A204.1 (cell line): ENCODE measurements around the gene DRAXIN.

Experiments
- FAIRE-seq: peaks from 2 replicates; lab custom pipeline; 2012; peaks lifted over from hg19 to GRCh38; lab: Jason Lieb, UNC

The DRAXIN gene

GRCh38 chr1:11712285-11712684 lies 20.8 kb downstream of the DRAXIN start:
- FAIRE-seq: no peak

- no peak for FAIRE-seq
These were observed 21.6 kb downstream of the DRAXIN start for GRCh38 chr1:11713095-11713494.

DNA sequence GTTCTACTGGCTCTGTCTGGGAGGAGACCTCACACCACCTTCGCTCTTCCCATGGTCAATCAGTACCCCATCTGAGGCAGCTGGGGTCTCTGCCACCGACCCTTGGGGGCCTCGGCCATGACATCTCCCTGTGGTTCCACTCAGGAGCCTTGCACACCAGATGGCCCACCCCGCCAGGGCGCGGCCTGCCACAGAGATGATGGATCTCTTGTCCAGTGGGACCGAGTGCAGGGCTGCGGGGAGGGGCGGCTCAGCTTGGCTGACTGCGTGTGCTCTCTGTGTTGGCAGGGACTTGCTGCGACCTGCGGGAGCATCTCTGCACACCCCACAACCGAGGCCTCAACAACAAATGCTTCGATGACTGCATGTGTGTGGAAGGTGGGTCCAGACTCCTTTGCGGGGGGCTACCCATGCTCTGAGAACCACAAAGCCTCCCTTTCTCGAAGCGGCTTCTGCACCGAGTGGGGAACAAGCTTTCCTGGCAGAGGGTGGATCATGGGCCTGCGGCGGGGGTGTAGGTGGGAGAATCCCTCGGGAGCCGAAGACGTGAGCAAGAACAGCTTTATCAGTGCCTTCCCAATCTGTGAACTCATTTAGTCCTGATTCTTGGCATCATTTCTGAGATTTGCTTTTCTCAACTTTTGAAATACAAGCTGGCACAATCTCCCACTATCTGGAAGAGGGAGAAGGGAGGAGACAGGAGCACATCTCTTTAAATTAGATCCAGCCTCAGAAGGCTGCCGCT lies 23.5 kb downstream of the DRAXIN start:
- no peak for FAIRE-seq

DNA sequence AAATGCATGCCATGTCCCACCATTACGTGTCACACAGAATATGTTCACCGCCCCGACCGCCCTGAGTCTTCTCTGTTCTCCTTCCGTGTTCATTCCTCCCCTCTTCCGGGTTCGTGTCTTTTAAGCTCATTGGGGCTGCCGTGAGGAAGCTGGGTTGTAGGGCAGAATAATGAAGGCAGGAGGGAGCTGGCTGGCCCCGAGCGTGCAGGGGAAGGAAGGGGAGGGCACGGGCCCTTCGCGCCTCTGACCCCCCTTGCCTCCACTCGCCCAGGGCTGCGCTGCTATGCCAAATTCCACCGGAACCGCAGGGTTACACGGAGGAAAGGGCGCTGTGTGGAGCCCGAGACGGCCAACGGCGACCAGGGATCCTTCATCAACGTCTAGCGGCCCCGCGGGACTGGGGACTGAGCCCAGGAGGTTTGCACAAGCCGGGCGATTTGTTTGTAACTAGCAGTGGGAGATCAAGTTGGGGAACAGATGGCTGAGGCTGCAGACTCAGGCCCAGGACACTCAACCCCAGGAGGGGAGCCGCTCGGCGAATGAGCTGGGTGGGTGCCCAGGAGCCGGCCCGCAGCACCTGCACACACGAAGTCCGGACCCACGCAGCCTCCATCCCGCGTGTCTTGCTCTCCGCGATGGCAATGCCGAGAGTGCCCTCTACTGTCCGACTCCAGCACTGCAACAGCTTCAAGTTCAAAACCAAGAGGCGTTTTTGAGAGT lies 28.0 kb downstream of the DRAXIN start:
- FAIRE-seq: peak; percentile 54

DNA sequence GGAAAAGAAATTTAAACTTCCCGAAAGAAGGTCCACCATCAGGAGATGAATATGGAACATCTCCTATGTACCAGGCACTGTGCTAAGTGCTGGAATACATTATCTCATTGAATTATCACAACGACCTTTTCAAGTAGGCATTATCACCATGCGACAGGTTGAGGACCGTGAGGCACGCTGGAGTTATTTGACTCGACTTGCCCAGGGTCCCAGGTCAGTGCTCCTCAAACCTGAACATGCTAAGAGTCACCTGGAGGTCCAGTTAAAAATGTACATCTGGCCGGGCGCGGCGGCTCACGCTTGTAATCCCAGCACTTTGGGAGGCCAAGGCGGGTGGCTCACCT lies 28.5 kb downstream of the DRAXIN start:
- no peak for FAIRE-seq

GRCh38 chr1:11720525-11720924 lies 29.0 kb downstream of the DRAXIN start:
- FAIRE-seq: no peak

- FAIRE-seq: no peak
These were observed 29.8 kb downstream of the DRAXIN start for GRCh38 chr1:11721311-11721710.

GRCh38 chr1:11722538-11722937 lies 31.0 kb downstream of the DRAXIN start:
- FAIRE-seq: no peak

DNA sequence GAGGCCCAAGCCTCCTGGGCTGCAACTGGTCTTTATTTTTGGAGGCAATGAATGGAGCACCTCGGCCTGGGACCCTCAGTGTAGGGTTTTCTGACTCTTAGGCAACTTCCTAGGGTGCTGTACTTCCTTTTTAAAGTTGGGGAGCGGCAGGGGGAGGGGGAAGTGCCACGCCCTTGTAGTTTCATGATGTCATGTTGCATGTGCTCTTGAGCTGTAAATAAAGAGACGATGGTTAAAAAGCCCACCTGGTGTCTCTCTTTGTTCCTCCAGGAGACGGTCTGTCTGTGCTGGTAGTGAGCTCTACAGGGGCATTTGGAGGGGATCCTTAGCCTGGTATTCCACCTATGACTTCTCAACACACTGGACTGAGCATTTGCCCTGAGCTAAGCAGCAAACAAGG lies 34.1 kb downstream of the DRAXIN start:
- FAIRE-seq: no peak

- no peak for FAIRE-seq
These were observed 35.6 kb downstream of the DRAXIN start for GRCh38 chr1:11727119-11727518.

DNA sequence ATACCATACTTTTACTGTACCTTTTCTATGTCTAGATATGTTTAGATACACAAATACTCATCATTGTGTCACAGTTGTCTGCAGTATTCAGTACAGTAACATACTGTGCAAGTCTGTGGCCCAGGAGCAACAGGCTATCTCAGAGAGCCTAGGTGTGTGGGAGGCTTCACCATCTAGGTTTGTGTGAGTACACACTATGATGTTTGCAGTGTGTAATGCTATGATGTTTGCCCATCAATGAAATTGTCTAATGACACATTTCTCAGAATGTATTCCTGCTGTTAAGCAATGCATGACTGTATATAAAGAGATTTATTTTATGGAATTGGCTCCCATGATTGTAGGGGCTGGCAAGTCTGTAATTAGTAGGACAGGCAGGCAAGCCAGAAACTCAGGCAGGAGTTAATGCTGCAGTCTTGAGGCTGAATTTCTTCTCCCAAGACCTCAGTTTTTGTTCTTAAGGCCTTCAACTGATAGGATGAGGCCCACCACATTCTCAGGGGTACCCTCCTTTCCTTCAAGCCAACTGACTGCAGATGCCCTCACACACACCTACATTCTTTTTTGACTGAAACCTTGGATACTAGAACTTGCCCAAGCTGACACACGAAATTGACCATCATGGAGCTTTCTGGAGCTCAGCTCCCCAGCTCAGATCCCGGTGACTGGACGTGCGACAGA lies 36.8 kb downstream of the DRAXIN start:
- no peak for FAIRE-seq

GRCh38 chr1:11729155-11729497 lies 37.6 kb downstream of the DRAXIN start:
- no peak for FAIRE-seq

GRCh38 chr1:11729498-11730428 lies 38.3 kb downstream of the DRAXIN start:
- FAIRE-seq: no peak

- FAIRE-seq: no peak
These were observed 39.0 kb downstream of the DRAXIN start for GRCh38 chr1:11730429-11730891.

- no peak for FAIRE-seq
These were observed 40.3 kb downstream of the DRAXIN start for GRCh38 chr1:11731691-11732283.

DNA sequence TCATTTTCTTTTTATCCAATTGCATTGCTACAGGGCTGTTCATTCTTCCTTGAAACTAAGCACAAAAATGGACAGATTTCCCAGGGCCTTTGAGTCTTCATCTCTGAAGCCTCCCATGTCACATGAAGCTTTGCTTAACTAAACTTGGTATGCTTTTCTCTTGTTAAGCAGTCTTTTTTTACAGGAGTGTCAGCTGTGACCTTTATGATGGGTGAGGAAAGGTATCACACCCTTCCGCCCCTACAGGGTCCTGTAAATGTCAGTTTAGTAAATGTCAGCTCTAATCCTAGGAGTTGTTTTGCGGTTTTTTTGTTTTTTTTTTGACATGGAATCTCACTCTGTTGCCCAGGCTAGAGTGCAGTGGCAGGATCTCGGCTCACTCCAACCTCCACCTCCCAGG lies 41.8 kb downstream of the DRAXIN start:
- FAIRE-seq: no peak

DNA sequence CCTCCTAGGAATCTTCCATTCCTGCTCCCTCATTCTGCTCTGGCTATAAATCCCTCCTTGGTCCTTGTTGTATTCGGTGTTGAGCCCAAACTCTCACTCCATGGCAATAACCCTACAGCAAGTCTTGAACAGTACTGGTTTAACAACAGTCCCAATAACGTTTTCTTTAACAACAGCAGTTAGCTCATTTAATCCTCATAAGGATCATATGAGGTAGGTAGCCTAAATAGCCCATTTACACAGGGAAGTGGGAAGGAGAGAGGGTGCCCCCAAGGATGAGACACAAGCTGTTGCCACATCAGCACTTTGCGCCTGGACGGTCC lies 44.0 kb downstream of the DRAXIN start:
- FAIRE-seq: no peak

DNA sequence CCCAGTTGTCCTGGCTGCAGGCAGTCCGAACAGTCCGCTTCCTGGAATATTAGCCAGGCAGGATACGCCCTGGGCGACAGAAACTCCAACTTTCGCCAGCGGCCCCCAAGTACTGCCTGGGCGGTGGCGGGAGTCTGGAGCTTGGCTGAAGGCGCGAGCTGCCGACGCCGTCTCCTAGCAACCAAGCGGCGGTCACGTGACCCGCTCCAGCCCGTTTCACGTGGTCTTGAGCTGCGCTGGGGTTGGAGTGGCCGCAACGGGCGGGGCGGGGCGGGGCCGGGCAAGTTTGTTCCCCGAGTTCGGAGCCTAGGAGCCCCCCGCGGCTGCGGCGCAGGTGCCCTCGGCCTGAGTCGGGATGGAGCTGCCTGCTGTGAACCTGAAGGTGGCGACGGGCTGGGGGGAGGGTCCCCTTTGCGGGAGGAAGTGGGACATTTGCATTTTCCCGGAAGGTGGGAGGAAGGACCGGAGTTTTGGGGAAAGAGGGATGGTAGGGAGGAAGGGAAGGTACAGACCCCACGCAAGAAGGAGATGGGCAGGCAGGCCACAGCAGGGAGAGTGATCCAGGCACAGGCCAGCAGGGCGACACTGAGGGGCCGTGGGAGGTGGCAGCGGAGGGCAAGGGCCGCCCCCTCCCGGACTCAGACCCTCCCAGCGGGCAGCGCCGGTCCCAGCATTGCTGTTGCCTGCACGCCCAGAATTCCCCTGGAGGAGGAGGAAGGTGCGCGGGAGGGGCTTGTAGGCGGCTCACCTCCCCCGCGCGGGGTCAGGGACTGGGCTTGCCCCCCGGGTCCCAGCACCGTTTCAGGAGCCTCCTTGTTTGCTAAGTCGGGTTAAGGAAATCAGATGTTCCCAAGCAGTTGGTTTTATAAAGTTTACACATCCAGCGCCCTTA lies 44.6 kb downstream of the DRAXIN start, which contains the start of gene AGTRAP:
AGTRAP (plus strand) TSS at position 283 of the 892 bp plus-strand sequence; CDS start at position 356, 73 bp downstream.
- FAIRE-seq: no peak

DNA sequence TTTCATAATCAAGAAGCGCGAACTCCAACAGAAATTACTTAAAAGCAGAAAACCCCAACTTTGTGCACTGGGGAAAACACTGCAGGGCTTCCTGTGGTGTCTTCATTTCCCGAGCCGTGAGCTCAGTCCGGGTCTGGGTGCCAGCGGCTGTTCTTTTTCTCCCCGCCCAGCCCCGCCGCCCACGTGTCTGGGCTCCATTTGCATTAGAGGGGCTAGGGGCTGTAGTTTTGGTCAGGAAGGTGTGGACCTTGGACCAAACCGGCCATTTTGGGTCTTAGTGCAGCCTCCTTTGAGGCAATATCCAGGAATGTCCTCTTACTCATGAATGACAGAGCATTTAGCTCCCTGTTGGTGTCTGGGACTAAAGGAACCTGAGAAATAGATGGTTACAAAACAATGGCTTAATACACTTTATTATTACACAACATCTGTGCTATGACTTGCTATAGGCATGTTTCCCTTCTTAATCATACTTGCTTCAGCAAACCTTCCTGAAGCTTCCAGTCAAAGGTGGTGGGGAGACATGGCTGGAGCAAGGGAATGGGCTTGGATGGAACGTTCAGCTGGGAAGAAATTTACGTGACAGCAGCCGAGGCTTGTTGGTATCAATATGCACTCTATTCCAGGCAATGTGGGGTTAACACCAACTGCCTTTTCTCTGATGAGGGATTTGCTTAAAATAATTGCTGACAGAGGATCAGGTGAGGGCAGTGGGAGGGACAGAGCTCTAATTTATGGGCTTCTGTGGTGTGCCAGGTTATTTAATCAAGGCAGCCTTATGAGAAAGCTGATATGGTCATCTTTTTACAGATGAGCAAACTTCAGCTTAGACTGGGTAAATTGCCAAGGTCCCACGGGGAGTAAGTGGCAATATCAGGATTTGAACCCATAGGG lies 45.5 kb downstream of the DRAXIN start:
- FAIRE-seq: no peak

DNA sequence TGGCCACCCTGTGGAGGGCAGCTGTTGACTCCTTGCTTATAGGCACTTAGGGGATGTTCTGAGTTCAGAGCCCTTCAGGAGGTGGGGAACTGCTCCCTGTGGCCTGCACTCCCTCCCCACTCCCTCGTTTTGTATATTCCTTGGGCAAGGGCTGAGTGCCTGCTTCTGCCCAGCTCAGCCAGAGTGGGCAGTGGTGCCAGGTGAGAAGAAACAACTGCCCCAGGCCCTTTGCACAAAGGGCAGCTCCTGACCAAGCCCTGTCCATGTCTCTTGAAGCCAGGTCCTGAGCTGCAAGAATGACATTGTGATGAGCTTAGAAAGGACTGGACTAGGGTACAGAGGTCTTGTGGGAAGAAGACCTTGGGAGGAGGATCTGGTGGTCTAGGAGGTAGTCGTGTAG lies 46.6 kb downstream of the DRAXIN start:
- no peak for FAIRE-seq
